T-helper 2 cell treated with Interferon-gamma antibody and Interleukin-4, amounts not matched to agents 5 μg/mL and 100 μg/mL, for 36 hours (primary cell): Measurements from ENCODE around the gene ADGRB2.
A peak's percentile ranks its signal among the peaks of the same experiment; 100 is the strongest.
"Not testable (repeated sequence)": the region's sequence is repeated elsewhere in the genome, so short reads cannot be mapped to it uniquely, and the experiment has no call there.

ENCODE experiments used
- DNase-seq: peaks from one replicate; pipeline ENCODE4 v3.0.0; 2021; ENCODE audit warnings: low spot score
- H3K27ac Mint-ChIP-seq: one replicate; pipeline ENCODE4 v1.8.0; 2021; ENCODE audit warnings: mild to moderate bottlenecking, mixed read lengths
- H3K27me3 Mint-ChIP-seq: one replicate; pipeline ENCODE4 v1.8.0; 2021; ENCODE audit warnings: low read depth, mixed read lengths
- H3K36me3 Mint-ChIP-seq: one replicate; pipeline ENCODE4 v1.8.0; 2021; ENCODE audit warnings: low read depth, mixed read lengths
- H3K4me1 Mint-ChIP-seq: one replicate; pipeline ENCODE4 v1.8.0; 2021; ENCODE audit warnings: low read depth, mixed read lengths
- H3K4me3 Mint-ChIP-seq: one replicate; pipeline ENCODE4 v1.8.0; 2022; ENCODE audit warnings: mild to moderate bottlenecking, moderate library complexity, mixed read lengths
- H3K9me3 Mint-ChIP-seq: one replicate; pipeline ENCODE4 v1.8.0; 2021; ENCODE audit warnings: mixed read lengths

Gene ADGRB2

GRCh38 chr1:31715087-31715872, 48.9 kb downstream of the ADGRB2 start:
- no peak for DNase-seq
- peaks cover 61% of the 10 kb centered on the region for H3K27me3 Mint-ChIP-seq
- no peaks in the 10 kb centered on the region for H3K36me3 Mint-ChIP-seq
- no peaks in the 10 kb centered on the region for H3K9me3 Mint-ChIP-seq
- peaks cover 5% of the 10 kb centered on the region for H3K4me1 Mint-ChIP-seq
- H3K4me3 Mint-ChIP-seq: peak overlapping the region; percentile 27
- no peak overlapping the region for H3K27ac Mint-ChIP-seq

DNA sequence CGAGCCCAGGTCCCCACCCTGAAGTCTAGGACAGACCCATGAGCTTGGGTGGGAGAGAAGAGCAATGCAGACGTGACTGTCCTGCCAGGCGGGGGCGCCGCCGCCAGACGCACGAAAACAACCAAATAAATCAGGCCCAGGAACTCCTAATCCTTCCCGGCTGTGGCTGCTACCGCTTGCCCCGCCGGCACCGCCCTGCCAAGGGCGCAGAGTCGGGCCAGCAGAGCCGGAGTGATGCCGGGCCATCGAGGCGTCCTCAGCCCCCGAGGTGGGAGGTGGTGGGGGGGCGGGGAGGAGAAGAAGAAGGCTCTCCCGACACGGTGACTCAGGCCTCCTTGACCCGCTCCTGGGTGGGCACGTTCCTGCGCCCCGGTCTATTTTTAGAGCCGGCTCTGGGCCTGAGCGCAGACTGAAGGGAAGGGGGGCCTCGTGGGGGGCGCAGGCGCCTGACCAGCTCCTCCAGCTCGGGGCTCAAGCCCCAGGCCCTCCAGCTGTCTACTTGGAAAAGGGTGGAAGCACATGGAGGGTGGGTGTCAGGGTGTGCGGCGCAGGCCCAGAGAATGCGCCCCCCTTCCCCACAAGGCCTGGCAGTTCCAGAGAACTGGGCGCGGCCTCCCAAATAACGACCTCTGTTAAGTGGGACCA, 49.6 kb downstream of the ADGRB2 start:
- peaks cover 64% of the 10 kb centered on the region for H3K27me3 Mint-ChIP-seq
- H3K27ac Mint-ChIP-seq: no peak overlapping the region
- H3K4me1 Mint-ChIP-seq: peaks cover 5% of the 10 kb centered on the region
- H3K9me3 Mint-ChIP-seq: no peaks in the 10 kb centered on the region
- H3K4me3 Mint-ChIP-seq: peak overlapping the region; percentile 10
- no peak for DNase-seq
- no peaks in the 10 kb centered on the region for H3K36me3 Mint-ChIP-seq

DNA sequence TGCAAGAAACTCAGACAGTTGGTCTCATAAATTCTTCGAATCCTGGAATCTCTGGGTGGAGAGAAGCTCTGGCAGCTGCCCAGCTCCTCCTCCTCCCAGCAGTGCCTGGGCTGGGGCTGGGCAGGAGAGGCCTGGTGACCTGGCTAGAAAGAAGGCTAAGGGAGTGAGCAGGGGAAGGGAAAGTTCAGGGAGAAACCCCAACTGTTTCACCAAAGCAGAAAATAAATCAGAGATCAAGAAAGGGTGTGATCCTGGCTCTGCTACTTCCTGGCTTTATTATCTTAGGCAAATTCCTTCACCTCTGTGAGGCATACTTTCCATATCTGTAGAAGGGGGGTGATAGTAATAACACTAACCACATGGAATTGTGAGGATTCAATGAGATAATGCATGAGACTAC, 51.5 kb downstream of the ADGRB2 start:
- no peak for DNase-seq
- H3K27me3 Mint-ChIP-seq: peaks cover 56% of the 10 kb centered on the region
- H3K27ac Mint-ChIP-seq: no peak overlapping the region
- no peak overlapping the region for H3K4me3 Mint-ChIP-seq
- no peaks in the 10 kb centered on the region for H3K36me3 Mint-ChIP-seq
- H3K9me3 Mint-ChIP-seq: no peaks in the 10 kb centered on the region
- H3K4me1 Mint-ChIP-seq: peaks cover 14% of the 10 kb centered on the region

DNA sequence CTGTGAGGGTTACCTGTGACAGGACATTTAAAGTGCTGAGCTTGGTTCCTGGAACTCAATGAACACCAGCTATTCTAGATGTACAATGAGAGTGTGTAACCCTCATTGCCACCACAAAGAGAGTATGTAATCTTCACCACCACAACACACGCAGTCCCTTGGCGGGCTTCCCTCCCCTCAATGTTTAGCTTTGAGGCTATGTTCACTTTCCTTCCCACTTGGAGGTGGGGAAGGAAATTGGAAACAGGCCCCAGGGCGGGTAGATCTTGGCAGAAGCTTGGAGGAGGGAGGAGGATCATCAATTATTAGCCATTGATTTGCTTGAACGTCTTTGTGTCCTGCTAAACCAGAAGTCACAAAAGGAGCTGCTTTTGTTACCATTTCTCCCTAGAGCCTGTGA, 52.1 kb downstream of the ADGRB2 start:
- H3K9me3 Mint-ChIP-seq: no peaks in the 10 kb centered on the region
- H3K4me1 Mint-ChIP-seq: peaks cover 15% of the 10 kb centered on the region
- H3K4me3 Mint-ChIP-seq: no peak overlapping the region
- H3K27ac Mint-ChIP-seq: no peak overlapping the region
- no peak for DNase-seq
- no peaks in the 10 kb centered on the region for H3K36me3 Mint-ChIP-seq
- peaks cover 52% of the 10 kb centered on the region for H3K27me3 Mint-ChIP-seq

DNA sequence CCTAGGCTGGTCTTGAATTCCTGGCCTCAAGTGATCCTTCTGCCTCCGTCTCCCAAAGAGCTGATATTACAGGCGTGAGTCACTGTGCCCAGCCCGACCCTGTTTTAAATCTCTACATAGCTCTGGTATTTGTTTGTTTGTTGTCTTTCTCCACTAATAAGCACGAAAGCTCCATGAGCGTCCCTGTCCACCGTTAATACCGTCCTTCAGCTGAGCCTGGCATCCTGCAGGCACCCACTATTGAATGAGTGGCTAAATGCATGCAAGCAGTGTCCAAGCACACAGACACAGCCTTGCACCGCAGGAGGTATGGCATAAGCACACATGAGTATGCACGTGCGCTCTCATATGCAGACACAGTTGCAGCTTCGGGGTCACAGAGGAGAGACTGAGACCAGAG, 55.8 kb downstream of the ADGRB2 start:
- Mint-ChIP-seq H3K27ac (no peak overlapping the region), H3K9me3 (no peaks in the 10 kb centered on the region), H3K36me3 (no peaks in the 10 kb centered on the region), H3K27me3 (peaks cover 40% of the 10 kb centered on the region), H3K4me3 (no peak overlapping the region), H3K4me1 (peaks cover 23% of the 10 kb centered on the region)
- DNase-seq: no peak

GRCh38 chr1:31707711-31708110, 56.4 kb downstream of the ADGRB2 start:
- H3K27ac Mint-ChIP-seq: no peak overlapping the region
- no peak overlapping the region for H3K4me3 Mint-ChIP-seq

GRCh38 chr1:31707059-31707600, 57.0 kb downstream of the ADGRB2 start:
- H3K27ac Mint-ChIP-seq, H3K4me3 Mint-ChIP-seq, DNase-seq, H3K36me3 Mint-ChIP-seq, H3K9me3 Mint-ChIP-seq: not testable (repeated sequence)
- H3K27me3 Mint-ChIP-seq: peaks cover 37% of the 10 kb centered on the region
- peaks cover 23% of the 10 kb centered on the region for H3K4me1 Mint-ChIP-seq

More at GRCh38 chr1:31707711-31708110, 56.4 kb downstream of the ADGRB2 start:
- Mint-ChIP-seq H3K4me1 (peaks cover 23% of the 10 kb centered on the region), H3K9me3 (no peaks in the 10 kb centered on the region), H3K36me3 (no peaks in the 10 kb centered on the region), H3K27me3 (peaks cover 40% of the 10 kb centered on the region)
- DNase-seq: peak; percentile 27

- Mint-ChIP-seq H3K27ac (no peak overlapping the region), H3K4me3 (no peak overlapping the region), H3K4me1 (peaks cover 23% of the 10 kb centered on the region), H3K9me3 (no peaks in the 10 kb centered on the region), H3K27me3 (peaks cover 35% of the 10 kb centered on the region), H3K36me3 (no peaks in the 10 kb centered on the region)
- no peak for DNase-seq
Observed at GRCh38 chr1:31706384-31707058, 57.6 kb downstream of the ADGRB2 start.

DNA sequence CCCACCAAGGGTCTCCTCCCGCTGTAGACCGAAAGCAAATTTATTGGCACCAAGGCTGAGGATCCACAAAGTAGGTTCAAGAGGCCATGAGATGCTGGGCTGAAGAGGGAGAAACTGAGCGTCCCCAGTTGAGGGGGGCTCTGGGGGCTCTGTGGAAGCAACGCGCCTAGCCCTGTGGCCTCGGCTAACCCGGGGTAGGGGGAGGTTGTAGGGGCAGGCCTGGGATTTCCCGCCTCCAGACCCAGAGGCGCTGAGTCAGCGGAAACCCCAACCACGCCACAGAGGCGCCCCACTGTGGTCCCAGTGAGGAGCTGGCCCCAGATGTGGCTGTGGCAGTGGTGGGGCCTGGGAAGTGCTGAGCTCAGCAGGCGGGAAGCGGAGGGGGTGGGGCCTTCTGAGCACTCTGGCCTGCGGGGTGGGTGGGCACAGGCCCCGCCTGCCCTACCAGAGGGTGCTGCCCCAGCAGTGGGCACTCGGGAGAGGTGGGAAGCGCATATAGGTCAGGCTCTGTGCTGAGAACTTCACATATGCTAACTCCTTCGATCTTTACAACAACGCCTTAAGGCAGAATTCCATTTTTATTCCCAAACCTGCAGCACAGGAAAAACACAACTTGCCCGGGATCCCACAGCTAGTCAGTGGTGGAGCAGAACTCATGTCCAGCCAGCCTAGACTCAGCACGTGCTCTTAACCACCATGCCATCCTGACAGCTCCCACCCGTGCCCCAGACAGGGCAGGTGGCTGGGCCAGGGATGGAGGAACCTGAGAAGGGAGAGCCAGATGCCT, 58.9 kb downstream of the ADGRB2 start:
- H3K4me3 Mint-ChIP-seq: peak overlapping the region; percentile 8
- H3K9me3 Mint-ChIP-seq: no peaks in the 10 kb centered on the region
- H3K27me3 Mint-ChIP-seq: peaks cover 33% of the 10 kb centered on the region
- H3K36me3 Mint-ChIP-seq: no peaks in the 10 kb centered on the region
- peak; percentile 80 for DNase-seq
- peaks cover 23% of the 10 kb centered on the region for H3K4me1 Mint-ChIP-seq
- H3K27ac Mint-ChIP-seq: no peak overlapping the region

DNA sequence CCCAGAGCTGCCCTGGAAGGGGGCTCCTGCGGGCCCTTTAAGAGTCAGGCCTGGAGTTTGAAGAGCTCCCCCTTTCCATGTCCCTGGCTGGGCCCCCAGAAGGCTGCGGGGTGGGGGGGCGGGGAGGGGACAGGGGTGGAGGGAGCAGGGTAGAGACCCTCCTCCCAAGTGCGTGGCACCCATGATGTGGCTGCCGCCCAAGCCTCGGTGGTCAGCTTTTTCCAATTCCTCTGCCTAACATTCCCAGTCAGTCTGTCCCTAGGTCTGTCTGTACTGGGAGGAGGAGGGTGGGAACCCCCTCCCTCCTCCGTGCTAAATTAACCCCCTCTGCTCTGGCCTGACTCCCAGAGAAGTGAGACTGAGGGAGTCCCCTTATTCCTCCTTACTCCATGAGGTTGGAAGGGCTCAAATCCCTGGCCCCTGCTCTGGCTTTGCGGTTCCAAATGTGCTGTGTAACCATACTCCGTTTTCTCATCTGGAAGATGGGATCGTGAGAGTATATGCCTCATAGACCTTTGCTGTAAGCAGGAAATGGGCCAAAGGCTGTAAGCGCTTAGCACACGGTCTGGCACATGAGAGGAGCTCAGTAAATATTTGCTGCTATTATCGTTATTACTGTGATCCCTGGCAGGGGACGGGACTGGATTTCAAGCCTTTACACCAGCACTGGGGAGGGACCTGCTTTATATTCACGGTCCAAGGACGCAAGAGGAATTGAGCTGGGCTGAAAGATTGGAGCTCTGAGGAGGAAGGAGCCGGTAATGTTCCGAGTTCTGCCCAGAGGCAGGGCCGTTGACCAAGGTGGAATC, 59.7 kb downstream of the ADGRB2 start:
- no peak for DNase-seq
- peaks cover 30% of the 10 kb centered on the region for H3K27me3 Mint-ChIP-seq
- H3K27ac Mint-ChIP-seq: no peak overlapping the region

DNA sequence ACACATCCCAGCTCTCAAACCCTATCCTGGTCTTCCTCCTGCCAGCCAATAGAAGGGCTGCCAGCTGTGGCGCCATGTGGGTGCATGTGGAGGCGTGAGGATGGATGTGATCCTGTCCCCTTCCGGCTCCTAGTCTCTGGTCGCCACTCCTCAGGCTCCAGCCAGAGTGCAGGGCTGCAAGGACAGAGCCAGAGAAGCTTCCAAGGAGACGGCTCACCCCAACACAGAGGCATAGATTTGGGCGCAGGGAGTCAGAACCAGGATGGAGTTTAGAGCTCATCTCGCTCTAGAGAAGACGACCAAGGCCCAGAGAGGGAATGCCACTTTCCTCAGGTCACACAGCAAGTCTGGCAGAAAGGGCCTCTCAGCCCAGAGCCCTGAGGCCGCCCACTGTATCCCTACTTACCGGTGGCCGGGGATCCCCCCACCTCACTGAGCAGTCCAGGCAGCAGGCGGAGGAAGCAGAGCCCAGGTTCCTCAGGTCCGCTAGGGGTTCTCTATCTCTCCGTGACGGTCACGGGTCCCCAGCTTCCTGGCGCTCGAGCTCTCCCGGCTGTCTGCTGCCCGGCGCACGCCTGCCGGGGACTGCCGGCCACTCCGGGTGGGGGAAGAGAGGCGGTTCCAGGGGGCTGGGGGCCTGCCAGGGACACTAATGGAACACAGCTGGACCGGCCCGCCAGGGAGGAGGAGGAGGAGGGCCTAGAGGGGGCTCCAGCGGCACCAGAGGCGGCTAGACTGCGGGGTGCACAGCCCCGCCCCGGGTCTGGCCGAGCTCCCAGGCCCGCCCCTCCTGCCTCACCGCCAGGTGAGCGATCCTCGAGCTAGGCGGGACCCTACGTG, 60.5 kb downstream of the ADGRB2 start, which contains the start of gene COL16A1:
Gene COL16A1, minus strand, starts transcription at position 587 of the 840 bp plus-strand sequence. CDS start 1,824 bp downstream, outside the sequence.
- Mint-ChIP-seq H3K27me3 (peaks cover 25% of the 10 kb centered on the region), H3K27ac (no peak within 1 kb of the TSS), H3K4me1 (peaks cover 27% of the 10 kb centered on the region), H3K4me3 (peak within 1 kb of the TSS; percentile 8), H3K36me3 (no peaks in the 10 kb centered on the region), H3K9me3 (no peaks in the 10 kb centered on the region)
- no peak for DNase-seq

More for the DNA sequence above, 59.7 kb downstream of the ADGRB2 start:
- H3K4me1 Mint-ChIP-seq: peaks cover 25% of the 10 kb centered on the region
- no peaks in the 10 kb centered on the region for H3K36me3 Mint-ChIP-seq
- H3K9me3 Mint-ChIP-seq: no peaks in the 10 kb centered on the region
- H3K4me3 Mint-ChIP-seq: peak overlapping the region; percentile 8

DNA sequence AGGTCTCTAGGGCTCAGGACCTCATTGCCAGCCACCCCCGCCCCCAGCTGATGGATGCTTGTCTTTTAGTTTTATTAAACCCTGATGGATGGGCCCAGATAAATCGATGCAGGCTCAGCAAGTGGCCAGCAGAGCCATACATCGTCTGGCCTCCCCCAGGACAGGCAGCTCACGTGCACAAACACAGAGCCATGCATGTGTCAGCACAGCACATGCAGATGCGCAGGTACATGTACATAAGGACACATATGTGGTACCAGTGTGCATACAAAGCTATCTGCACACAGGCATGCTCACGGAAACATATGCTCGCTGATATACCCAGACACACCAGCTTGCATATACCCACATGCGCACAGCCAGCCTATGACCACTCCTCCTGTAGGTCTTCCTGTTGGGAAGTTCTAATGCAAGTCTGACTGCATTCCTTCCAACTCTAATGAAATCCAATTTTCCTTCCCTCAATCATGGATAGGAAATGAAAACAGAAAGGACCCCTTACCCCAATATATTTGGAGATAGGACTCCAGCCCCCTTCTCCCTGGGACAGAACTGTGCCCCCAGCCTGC, 61.2 kb downstream of the ADGRB2 start:
- Mint-ChIP-seq H3K4me3 (no peak overlapping the region), H3K27me3 (peaks cover 24% of the 10 kb centered on the region), H3K27ac (no peak overlapping the region), H3K4me1 (peaks cover 23% of the 10 kb centered on the region), H3K36me3 (no peaks in the 10 kb centered on the region), H3K9me3 (no peaks in the 10 kb centered on the region)
- no peak for DNase-seq
